Stimulated activated CD4-positive, alpha-beta T cell treated with anti-CD3 and anti-CD28 coated beads, TNF-alpha, amount 100 ng/mL, for 24 hours (primary cell): ENCODE data around the gene DUOXA2.

Source experiments
- DNase-seq, 3 experiments: peaks; one replicate each; pipeline ENCODE4 v3.0.0-alpha.2; 2020; ENCODE audit warnings: low read depth in 3 of 3

The DUOXA2 gene

GRCh38 chr15:45117308-45118130 is 3.4 kb downstream of the DUOXA2 start:
- DNase-seq: no peak

GRCh38 chr15:45118131-45118588 is 4.0 kb downstream of the DUOXA2 start:
- peak; percentile 62 to 83 (median 69) for DNase-seq

GRCh38 chr15:45118996-45119395 is 4.9 kb downstream of the DUOXA2 start:
- no peak for DNase-seq

GRCh38 chr15:45120081-45120972 is 6.2 kb downstream of the DUOXA2 start:
- DNase-seq: no peak

GRCh38 chr15:45121020-45121419 is 6.9 kb downstream of the DUOXA2 start:
- DNase-seq: no peak

GRCh38 chr15:45121706-45122417 is 7.7 kb downstream of the DUOXA2 start:
- DNase-seq: no peak

GRCh38 chr15:45122719-45123118 is 8.6 kb downstream of the DUOXA2 start:
- no peak for DNase-seq

- no peak for DNase-seq
Measured at GRCh38 chr15:45123397-45123796, 9.3 kb downstream of the DUOXA2 start.

- DNase-seq: peak in 1 of 3 experiments; percentile 17
Measured at GRCh38 chr15:45126535-45127158, 12.5 kb downstream of the DUOXA2 start.

- DNase-seq: no peak
Measured at GRCh38 chr15:45128971-45129639, 15.0 kb downstream of the DUOXA2 start.

- peak in 1 of 3 experiments; percentile 35 for DNase-seq
Measured at GRCh38 chr15:45129651-45130129, 15.6 kb downstream of the DUOXA2 start, which contains the start of the genes DUOX1 and DUOXA1. Gene DUOX1, plus strand, starts transcription at chr15:45129994. Its CDS starts 1,973 bp downstream, at chr15:45131967. Gene DUOXA1, minus strand, starts transcription at chr15:45129879. Its CDS starts 6,865 bp downstream, at chr15:45123014.

GRCh38 chr15:45130291-45131000 is 16.3 kb downstream of the DUOXA2 start:
- no peak for DNase-seq

GRCh38 chr15:45131510-45131909 is 17.4 kb downstream of the DUOXA2 start:
- no peak for DNase-seq

- DNase-seq: no peak
Measured at GRCh38 chr15:45132844-45133560, 18.9 kb downstream of the DUOXA2 start.

- no peak for DNase-seq
Measured at GRCh38 chr15:45133561-45133920, 19.4 kb downstream of the DUOXA2 start.

- no peak for DNase-seq
Measured at GRCh38 chr15:45134046-45134445, 19.9 kb downstream of the DUOXA2 start.

- DNase-seq: no peak
Measured at GRCh38 chr15:45134682-45135604, 20.8 kb downstream of the DUOXA2 start.
